Transverse colon (tissue), 4 donors: ENCODE results near the gene SAXO1. TPM values are rescaled to one million over a fixed set of nuclear protein-coding genes. Genes with fewer than 3 reads are reported as not detected.

ENCODE experiments used
- DNase-seq: peaks from one replicate; pipeline ENCODE4 v3.0.0-alpha.2; 2019
- H3K27ac ChIP-seq, 4 donors: fragments of 200-600 bp; sonication (generic); 2 replicates each; pipeline ENCODE4 v1.5.1; 2016 to 2018; ENCODE audit warnings: inconsistent platforms in 4 of 4
- H3K27me3 ChIP-seq: fragments of 200-600 bp; sonication (generic); 2 replicates; pipeline ENCODE4 v1.5.1; 2017; ENCODE audit warnings: inconsistent platforms
- H3K36me3 ChIP-seq, 4 donors: fragments of 200-600 bp; sonication (generic); 2 replicates each; pipeline ENCODE4 v1.5.1; 2017 to 2019; ENCODE audit warnings: inconsistent platforms in 4 of 4
- H3K4me1 ChIP-seq, 4 donors: fragments of 200-600 bp; sonication (generic); 2 replicates each; pipeline ENCODE4 v1.5.1; 2017 to 2020; ENCODE audit warnings: inconsistent platforms in 4 of 4
- H3K4me3 ChIP-seq, 4 donors: fragments of 200-600 bp; sonication (generic); 1 replicate in 1 of 4; 2 replicates in 3 of 4; pipeline versions ENCODE4 v1.5.1 to v1.6.1; 2017 to 2019; ENCODE audit warnings: inconsistent platforms in 4 of 4
- H3K9me3 ChIP-seq, 2 donors: fragments of 200-600 bp; sonication (generic); 2 replicates each; pipeline ENCODE4 v1.5.1; 2017 to 2019; ENCODE audit warnings: inconsistent platforms in 2 of 2
- CTCF ChIP-seq, 5 experiments: fragments of 200-600 bp in 3 of 5; fragments of 450-650 bp in 2 of 5; sonication (generic) in 3 of 5; IDR thresholded peaks; 1 replicate in 2 of 5; 2 replicates in 3 of 5; pipeline ENCODE4 v1.5.1; 2016 to 2017; ENCODE audit warnings: antibody characterized with exemption in 5 of 5, inconsistent platforms in 3 of 5, mild to moderate bottlenecking in 2 of 5, moderate library complexity in 1 of 5
- EP300 ChIP-seq: sonication (generic); formaldehyde crosslinking; IDR thresholded peaks from one replicate; pipeline ENCODE4 v1.6.1; 2017; ENCODE audit warnings: antibody characterized with exemption, low read depth
- POLR2A ChIP-seq: fragments of 450-650 bp; IDR thresholded peaks from one replicate; pipeline ENCODE4 v1.6.1; 2016; ENCODE audit warnings: antibody characterized with exemption, mild to moderate bottlenecking, moderate library complexity
- POLR2AphosphoS5 ChIP-seq, 3 donors: sonication (generic); formaldehyde crosslinking; IDR thresholded peaks; one replicate each; pipeline ENCODE4 v1.6.1; 2016; ENCODE audit warnings: antibody characterized with exemption in 3 of 3
- WGBS, 2 donors: methylation state at CpG; one replicate each; pipeline ENCODE4 v1.1.5; 2018; ENCODE audit warnings: low coverage in 1 of 2; 5-methylcytosine and 5-hydroxymethylcytosine counted together
- in situ Hi-C, 4 donors: fragments of 200-750 bp; cut with MboI; loops; one replicate each; pipeline versions ENCODE4 v1.15.0 to v1.15.1; 2017; ENCODE audit warnings: low sequenced_read_pairs in 3 of 4, low pct_ligation_motif_present in 1 of 4, low pct_unique_long_range_greater_than_20kb in 1 of 4
- intact Hi-C: fragments of 100-400 bp; cut with DNase I; formaldehyde crosslinking; loops from one replicate; pipeline ENCODE4 v1.15.1; 2023; ENCODE audit warnings: low total_unique reads
- total RNA-seq, 4 donors: library from RNA; depleted of rRNA; stranded (reverse); fragments of >200 nt; gene quantifications; one replicate each; pipeline ENCODE4 v1.1.0, GENCODE V29; 2016

SAXO1 gene
- total RNA-seq, 4 donors from 2014 or later: 0.41 TPM; not detected in 3

GRCh38 chr9:18976221-18976708 lies 56.7 kb downstream of the SAXO1 start:
- H3K4me3 ChIP-seq: no peak overlapping the region
- no peak overlapping the region for H3K27ac ChIP-seq
- H3K4me1 ChIP-seq: peaks cover 0 to 15% (median 5%) of the 10 kb centered on the region in 4 donors
- no peak for TF ChIP-seq POLR2AphosphoS5 (IDR thresholded peaks at IDR 0.05)
- TF ChIP-seq CTCF (IDR thresholded peaks at IDR 0.05): no peak
- no peak for TF ChIP-seq EP300
- TF ChIP-seq POLR2A: no peak
- no peaks in the 10 kb centered on the region for H3K27me3 ChIP-seq
- H3K9me3 ChIP-seq: no peaks in the 10 kb centered on the region
- no peak for DNase-seq
- no peaks in the 10 kb centered on the region for H3K36me3 ChIP-seq
- WGBS, 2 donors: 17 to 31% methylated on average over 1 to 4 of the region's 4 CpGs
- in situ Hi-C loops (no loop called here), intact Hi-C loops (no loop called here)

DNA sequence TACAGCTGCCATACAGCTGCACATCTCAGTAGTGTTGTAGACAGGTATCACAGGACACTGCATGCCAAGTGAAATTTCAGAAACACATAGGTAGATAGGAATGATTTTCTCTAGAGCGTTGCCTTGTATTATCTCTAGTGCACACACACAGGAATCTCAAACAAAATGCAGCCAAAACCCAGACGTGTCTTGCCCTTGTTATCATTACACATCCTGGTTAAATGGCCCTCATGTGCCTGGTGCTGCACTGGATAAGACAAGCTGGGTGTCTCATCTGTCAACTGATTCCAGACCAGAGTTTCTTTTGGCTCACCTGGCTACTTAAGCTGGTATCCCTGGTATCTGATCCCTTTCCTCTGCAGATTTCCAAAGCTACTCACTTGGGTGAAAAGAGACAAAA lies 59.7 kb downstream of the SAXO1 start:
- H3K27ac ChIP-seq: no peak overlapping the region
- no peaks in the 10 kb centered on the region for H3K9me3 ChIP-seq
- no peaks in the 10 kb centered on the region for H3K27me3 ChIP-seq
- intact Hi-C loops: no loop called here
- TF ChIP-seq EP300: no peak
- TF ChIP-seq POLR2AphosphoS5 (IDR thresholded peaks at IDR 0.05): no peak
- no peak for TF ChIP-seq POLR2A
- TF ChIP-seq CTCF (IDR thresholded peaks at IDR 0.05): no peak
- WGBS, 2 donors: 88 to 93% methylated on average over 2 of the region's 2 CpGs
- H3K4me3 ChIP-seq: no peak overlapping the region
- H3K4me1 ChIP-seq: peaks cover 0 to 13% (median 5%) of the 10 kb centered on the region in 4 donors
- DNase-seq: no peak
- no peaks in the 10 kb centered on the region for H3K36me3 ChIP-seq
- in situ Hi-C loops: no loop called here

GRCh38 chr9:18972675-18973074 lies 60.3 kb downstream of the SAXO1 start:
- no peak for DNase-seq
- TF ChIP-seq POLR2A: no peak
- no peak for TF ChIP-seq CTCF (IDR thresholded peaks at IDR 0.05)
- no peak for TF ChIP-seq EP300
- TF ChIP-seq POLR2AphosphoS5 (IDR thresholded peaks at IDR 0.05): no peak
- Histone ChIP-seq H3K9me3 (no peaks in the 10 kb centered on the region), H3K4me1 (peaks cover 0 to 13% (median 5%) of the 10 kb centered on the region in 4 donors), H3K36me3 (no peaks in the 10 kb centered on the region), H3K4me3 (no peak overlapping the region), H3K27me3 (no peaks in the 10 kb centered on the region), H3K27ac (no peak overlapping the region)
- 81 to 100% methylated on average over 1 to 5 of the region's 5 CpGs for WGBS, 2 donors
- in situ Hi-C loops: no loop called here
- intact Hi-C loops: no loop called here

DNA sequence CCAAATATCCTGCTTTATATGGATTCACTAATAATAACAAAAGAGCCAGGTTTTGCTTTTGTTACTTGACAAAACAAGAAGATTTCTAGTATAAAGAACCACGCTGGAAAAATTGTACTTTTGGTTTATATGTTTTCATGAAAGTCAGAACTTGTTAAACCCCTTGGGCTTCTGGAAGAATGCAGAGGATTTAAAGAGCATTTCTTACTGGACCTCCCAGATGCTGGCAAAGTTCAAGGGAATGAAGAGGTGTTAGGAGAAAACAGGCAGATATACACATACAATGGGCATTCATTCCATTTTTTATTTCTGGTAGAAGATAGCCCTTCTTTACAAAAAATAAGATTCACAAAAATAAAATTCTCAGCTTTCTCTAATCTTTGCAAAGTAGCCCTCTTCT lies 61.1 kb downstream of the SAXO1 start:
- no peaks in the 10 kb centered on the region for H3K36me3 ChIP-seq
- in situ Hi-C loops (no loop called here), intact Hi-C loops (no loop called here)
- no peaks in the 10 kb centered on the region for H3K27me3 ChIP-seq
- 72 to 78% methylated on average over 1 of the region's 1 CpG for WGBS, 2 donors
- H3K9me3 ChIP-seq: no peaks in the 10 kb centered on the region
- H3K4me1 ChIP-seq: peaks cover 0 to 13% (median 5%) of the 10 kb centered on the region in 4 donors
- no peak overlapping the region for H3K27ac ChIP-seq
- TF ChIP-seq POLR2A: no peak
- no peak for TF ChIP-seq EP300
- TF ChIP-seq CTCF (IDR thresholded peaks at IDR 0.05): no peak
- no peak for TF ChIP-seq POLR2AphosphoS5 (IDR thresholded peaks at IDR 0.05)
- H3K4me3 ChIP-seq: no peak overlapping the region
- DNase-seq: no peak
